ENCODE data around the gene KLRG1.

- no peak for TF ChIP-seq CTCF (IDR thresholded peaks at IDR 0.05)
- no peak for TF ChIP-seq POLR2A (IDR thresholded peaks at IDR 0.05)
Measured at GRCh38 chr12:9034095-9034494, 44.7 kb downstream of the KLRG1 start.
